Rectal smooth muscle tissue (tissue), 1 donor: ENCODE measurements around the gene OAS1.
"Not testable (repeated sequence)": the region's sequence is repeated elsewhere in the genome, so short reads cannot be mapped to it uniquely, and the experiment has no call there.

ENCODE experiments used
- H3K27ac ChIP-seq: one replicate; pipeline ENCODE4 v1.7.0; 2013; ENCODE audit warnings: low read depth, low read length, inconsistent platforms
- H3K27me3 ChIP-seq: one replicate; pipeline ENCODE4 v1.7.0; 2013; ENCODE audit warnings: low read length; ENCODE audit not compliant: control insufficient read depth, insufficient read depth
- H3K36me3 ChIP-seq: one replicate; pipeline ENCODE4 v1.7.0; 2013; ENCODE audit warnings: low read length; ENCODE audit not compliant: control insufficient read depth, insufficient read depth
- H3K4me1 ChIP-seq: one replicate; pipeline ENCODE4 v1.7.0; 2013; ENCODE audit warnings: low read length; ENCODE audit not compliant: control insufficient read depth, insufficient read depth
- H3K4me3 ChIP-seq: one replicate; pipeline ENCODE4 v1.7.0; 2013; ENCODE audit warnings: low read length
- H3K9ac ChIP-seq: one replicate; pipeline ENCODE4 v1.7.0; 2013; ENCODE audit warnings: low read length

OAS1 gene

DNA sequence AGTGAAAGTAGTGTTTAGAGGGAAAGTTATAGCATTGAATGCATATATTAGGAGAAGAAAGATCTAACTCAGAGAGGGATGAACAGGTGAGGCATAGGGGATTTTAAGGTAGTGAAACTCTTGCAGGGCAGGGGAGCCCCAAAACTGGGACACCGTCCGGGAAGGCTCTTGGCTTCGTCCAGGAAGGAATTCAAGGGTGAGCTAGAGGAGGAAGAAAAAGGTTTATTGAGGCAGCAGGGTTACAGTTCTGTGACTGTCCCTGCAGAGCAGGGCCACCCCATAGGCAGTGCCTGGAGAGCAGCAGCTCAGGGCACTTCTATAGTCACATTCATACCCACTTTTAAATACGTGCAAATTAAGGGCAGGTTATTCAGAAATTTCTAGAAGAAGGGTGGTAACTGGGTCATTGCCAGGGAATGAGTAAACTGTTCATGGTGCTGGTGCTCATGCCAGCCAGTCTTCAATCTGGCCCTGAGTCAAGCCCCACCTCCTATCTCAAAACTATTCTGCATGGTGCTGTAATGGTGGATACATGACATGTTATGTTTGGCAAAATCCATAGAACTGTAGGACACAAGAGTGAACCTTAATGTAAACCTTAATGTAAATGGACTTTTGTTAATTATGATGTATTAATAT, 1.2 kb upstream of the OAS1 start:
- no peak overlapping the region for H3K27ac ChIP-seq
- H3K4me3 ChIP-seq, result peak overlapping the region; percentile 9

DNA sequence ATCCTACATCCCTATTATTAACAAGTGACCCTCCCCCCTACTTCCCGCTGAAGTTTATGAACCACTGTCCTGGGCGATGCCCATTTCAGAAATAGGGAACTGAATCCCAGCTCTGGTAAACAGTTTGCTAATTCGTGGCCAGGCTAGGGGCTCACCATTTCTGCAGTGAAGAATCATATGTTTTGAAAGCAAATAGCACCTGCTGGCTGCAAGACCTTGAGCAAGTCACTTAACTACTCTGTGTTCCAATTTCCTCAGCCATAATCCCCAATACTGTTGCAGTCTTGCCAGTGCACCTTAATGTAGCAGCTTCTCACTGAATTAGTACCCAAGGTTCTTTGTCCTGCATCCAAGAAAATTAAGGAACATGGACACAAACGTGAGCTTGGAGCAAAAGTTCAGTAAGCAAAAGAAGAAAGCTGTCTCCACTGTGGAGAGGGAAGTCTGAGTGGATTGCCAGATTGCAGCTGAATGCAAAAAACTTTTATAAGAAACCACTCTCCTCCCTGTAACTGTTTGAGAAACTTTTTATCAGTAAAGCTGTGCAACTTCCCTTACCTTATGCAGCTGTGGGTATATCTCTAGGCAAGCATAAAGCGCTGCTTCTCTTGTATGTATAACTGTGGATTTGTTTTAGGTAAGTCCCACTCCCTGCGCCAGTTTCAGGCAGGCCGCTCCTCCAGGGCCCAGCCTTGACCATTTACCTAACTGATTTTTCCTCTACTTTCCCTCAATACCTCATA, 824 bp downstream of the OAS1 start:
- no peaks in the 10 kb centered on the region for H3K27me3 ChIP-seq
- H3K4me1 ChIP-seq, result peaks cover 6% of the 10 kb centered on the region
- peak overlapping the region; percentile 91 for H3K4me3 ChIP-seq
- H3K36me3 ChIP-seq, result peaks cover 5% of the 10 kb centered on the region
- no peak overlapping the region for H3K9ac ChIP-seq
- peak overlapping the region; percentile 67 for H3K27ac ChIP-seq

More for the DNA sequence above, 1.2 kb upstream of the OAS1 start:
- Histone ChIP-seq H3K4me1 (peaks cover 6% of the 10 kb centered on the region), H3K36me3 (peaks cover 2% of the 10 kb centered on the region), H3K9ac (no peak overlapping the region), H3K27me3 (no peaks in the 10 kb centered on the region)

DNA sequence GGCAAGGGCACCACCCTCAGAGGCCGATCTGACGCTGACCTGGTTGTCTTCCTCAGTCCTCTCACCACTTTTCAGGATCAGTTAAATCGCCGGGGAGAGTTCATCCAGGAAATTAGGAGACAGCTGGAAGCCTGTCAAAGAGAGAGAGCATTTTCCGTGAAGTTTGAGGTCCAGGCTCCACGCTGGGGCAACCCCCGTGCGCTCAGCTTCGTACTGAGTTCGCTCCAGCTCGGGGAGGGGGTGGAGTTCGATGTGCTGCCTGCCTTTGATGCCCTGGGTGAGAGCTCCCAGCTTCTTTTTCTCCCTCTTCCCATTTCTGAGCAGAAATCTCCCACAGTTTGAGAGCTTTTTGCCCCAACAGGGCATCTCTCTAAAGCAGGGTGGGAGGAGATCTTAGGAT, 1.8 kb downstream of the OAS1 start:
- Histone ChIP-seq H3K27me3 (no peaks in the 10 kb centered on the region), H3K36me3 (peaks cover 5% of the 10 kb centered on the region), H3K27ac (no peak overlapping the region), H3K4me1 (peaks cover 6% of the 10 kb centered on the region), H3K9ac (no peak overlapping the region), H3K4me3 (peak overlapping the region; percentile 91)

DNA sequence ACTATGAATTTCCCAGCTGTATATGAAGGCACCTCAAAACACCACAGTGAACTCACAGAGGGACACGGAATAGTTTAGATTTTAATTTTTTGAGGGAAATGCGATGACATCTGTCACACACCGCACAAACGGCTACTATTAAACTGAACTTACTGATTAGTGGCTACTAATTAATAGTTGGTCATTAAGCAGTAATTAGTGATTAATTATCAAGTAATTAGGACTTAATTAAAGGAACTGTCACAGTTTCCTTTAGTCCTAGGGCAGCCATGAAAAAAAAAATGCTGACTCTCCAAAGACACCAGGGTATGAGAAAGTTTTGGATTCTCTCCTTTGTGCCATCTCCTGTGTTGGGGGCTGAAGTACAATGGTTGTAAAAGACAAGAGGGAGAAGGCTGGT, 2.9 kb downstream of the OAS1 start:
- Histone ChIP-seq H3K4me1 (peaks cover 6% of the 10 kb centered on the region), H3K27ac (no peak overlapping the region), H3K27me3 (no peaks in the 10 kb centered on the region), H3K4me3 (no peak overlapping the region), H3K36me3 (peaks cover 5% of the 10 kb centered on the region), H3K9ac (no peak overlapping the region)

DNA sequence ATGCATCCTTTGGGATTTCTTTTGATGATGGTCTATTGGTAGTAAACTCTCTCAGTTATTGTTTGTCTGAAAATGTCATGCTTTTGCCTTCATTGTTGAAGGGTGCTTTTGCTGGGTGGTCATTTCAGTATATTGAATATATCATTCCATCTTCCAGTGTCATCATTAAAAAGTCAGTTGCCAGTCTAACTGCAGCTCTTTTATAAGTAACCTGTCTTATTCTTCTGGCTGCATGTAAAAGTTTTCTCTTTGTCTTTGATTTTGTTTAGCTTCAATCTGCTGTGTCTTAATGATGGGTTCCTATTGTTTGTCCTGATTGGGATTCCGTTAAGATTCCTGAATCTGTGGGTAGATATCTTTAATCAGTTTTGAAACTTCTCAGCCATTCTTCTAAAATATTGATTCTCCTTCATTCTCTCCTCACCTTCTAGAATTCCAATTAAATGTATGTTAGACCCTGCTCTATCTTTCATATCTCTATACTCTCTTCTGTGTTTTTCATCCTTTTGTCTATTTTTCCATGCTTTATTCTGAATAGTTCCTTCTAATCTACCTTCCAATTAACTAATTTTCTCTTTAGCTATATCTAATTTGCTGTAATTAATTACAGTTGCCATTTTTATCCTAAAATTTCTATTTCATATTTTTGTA, 6.4 kb downstream of the OAS1 start:
- H3K27me3 ChIP-seq, result no peaks in the 10 kb centered on the region
- H3K9ac ChIP-seq, result no peak overlapping the region
- H3K4me3 ChIP-seq, result no peak overlapping the region
- no peak overlapping the region for H3K27ac ChIP-seq
- H3K36me3 ChIP-seq, result peaks cover 9% of the 10 kb centered on the region
- H3K4me1 ChIP-seq, result no peaks in the 10 kb centered on the region

DNA sequence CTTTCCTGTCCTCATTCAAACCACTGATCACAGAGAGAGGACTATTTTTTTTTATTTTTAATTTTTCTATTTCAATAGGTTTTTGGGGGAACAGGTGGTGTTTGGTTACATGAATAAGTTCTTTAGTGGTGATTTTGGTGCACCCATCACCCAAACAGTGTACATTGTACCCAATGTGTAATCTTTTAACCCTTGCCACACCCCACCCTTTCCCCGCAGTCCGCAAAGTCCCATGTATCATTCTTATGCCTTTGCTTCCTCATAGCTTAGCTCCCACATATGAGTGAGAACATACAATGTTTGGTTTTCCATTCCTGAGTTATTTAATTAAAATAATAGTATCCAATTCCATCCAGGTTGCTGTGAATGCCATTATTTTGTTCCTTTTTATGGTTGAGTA, 7.1 kb downstream of the OAS1 start:
- H3K4me3 ChIP-seq, H3K27ac ChIP-seq, H3K36me3 ChIP-seq, H3K4me1 ChIP-seq, H3K9ac ChIP-seq, H3K27me3 ChIP-seq: not testable (repeated sequence)

DNA sequence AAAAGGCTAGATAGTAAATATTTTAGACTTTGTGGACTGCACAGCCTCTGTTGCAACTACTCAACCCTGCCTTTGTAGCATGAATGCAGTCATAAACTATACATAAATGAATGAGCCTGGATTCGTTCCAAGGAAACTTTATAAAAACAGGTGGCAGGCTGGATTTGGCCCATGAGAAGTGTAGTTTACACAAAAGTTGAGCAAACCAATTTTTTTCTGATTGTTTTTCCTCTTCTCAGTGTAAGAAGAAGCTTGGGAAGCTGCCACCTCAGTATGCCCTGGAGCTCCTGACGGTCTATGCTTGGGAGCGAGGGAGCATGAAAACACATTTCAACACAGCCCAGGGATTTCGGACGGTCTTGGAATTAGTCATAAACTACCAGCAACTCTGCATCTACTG, 9.5 kb downstream of the OAS1 start:
- Histone ChIP-seq H3K4me1 (no peaks in the 10 kb centered on the region), H3K4me3 (no peak overlapping the region), H3K27me3 (no peaks in the 10 kb centered on the region), H3K36me3 (peaks cover 13% of the 10 kb centered on the region), H3K9ac (no peak overlapping the region), H3K27ac (no peak overlapping the region)

DNA sequence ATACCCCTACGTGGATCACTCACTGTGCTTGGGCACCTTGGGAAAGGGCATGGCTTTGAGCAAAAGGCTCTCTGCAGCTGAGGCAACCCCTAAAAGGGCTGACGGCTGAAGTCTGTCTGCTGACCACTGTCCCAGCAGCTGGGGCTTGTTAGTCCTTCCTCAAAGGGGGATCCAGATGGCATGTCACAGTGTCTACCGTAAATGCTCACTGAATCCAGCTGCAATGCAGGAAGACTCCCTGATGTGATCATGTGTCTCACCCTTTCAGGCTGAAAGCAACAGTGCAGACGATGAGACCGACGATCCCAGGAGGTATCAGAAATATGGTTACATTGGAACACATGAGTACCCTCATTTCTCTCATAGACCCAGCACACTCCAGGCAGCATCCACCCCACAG, 12.4 kb downstream of the OAS1 start:
- H3K4me1 ChIP-seq, result no peaks in the 10 kb centered on the region
- H3K4me3 ChIP-seq, result no peak overlapping the region
- no peak overlapping the region for H3K9ac ChIP-seq
- no peak overlapping the region for H3K27ac ChIP-seq
- no peaks in the 10 kb centered on the region for H3K27me3 ChIP-seq
- peaks cover 10% of the 10 kb centered on the region for H3K36me3 ChIP-seq

DNA sequence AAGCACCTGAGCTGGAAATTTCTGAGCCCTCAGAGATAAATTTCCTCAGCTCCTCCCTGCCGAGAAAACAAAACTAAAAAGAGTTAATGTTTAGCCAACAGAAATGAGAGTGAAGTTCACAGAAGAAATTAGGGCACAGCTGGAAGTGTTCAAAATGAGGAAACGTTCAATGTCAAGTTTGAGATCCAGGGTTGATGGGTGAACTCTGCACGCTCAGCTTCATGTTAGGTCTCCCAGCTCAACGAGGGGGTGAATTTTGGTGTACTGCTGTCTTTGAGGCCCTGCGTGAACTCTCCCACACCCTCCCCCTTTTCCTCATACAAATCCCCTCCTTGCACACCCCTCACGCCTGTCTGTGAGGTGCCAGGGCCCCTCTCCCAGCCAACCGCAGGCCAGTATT, 18.2 kb downstream of the OAS1 start:
- Histone ChIP-seq H3K4me3 (no peak overlapping the region), H3K9ac (no peak overlapping the region), H3K4me1 (no peaks in the 10 kb centered on the region), H3K27ac (no peak overlapping the region), H3K36me3 (no peaks in the 10 kb centered on the region), H3K27me3 (no peaks in the 10 kb centered on the region)

DNA sequence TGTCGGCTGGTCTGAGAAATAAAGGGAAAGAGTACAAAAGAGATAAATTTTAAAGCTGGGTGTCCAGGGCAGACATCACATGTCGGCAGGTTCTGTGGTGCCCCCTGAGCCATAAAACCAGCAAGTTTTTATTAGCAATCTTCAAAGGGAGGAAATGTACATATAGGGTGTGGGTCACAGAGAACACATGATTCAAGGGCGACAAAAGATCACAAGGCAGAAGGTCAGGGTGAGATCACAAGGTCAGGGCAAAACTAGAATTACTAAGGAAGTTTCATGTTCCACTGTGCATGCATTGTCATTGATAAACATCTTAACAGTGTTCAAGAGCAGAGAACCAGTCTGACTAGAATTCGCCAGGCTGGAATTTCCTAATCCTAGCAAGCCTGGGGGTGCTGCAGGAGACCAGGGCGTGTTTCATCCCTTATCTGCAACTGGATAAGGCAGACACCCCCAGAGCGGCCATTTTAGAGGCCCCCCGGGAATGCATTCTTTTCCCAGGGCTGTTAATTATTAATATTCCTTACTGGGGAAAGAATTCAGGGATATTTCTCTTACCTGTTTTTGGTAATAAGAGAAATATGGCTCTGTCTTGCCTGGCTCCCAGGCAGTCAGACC, 19.8 kb downstream of the OAS1 start:
- H3K27ac ChIP-seq, H3K36me3 ChIP-seq, H3K27me3 ChIP-seq, H3K9ac ChIP-seq, H3K4me1 ChIP-seq, H3K4me3 ChIP-seq: not testable (repeated sequence)

DNA sequence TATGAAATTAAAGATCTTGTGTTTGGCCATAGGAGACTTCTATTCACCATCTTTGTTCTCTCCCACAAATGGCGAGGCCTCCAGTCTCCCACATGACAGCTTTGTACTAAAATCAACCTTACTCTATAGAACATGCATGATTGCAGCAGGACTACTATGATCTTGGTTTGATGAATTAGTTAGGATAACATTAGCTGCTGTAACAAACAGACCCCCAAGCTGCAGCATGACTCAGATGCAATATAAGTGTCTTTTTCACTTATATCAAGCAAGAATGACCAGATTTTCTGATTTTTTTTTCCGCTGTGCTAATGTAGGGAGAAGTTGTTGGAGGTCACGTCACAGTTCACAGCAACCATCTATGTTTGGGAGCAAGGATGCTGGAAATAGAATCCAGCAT, 20.7 kb downstream of the OAS1 start:
- Histone ChIP-seq H3K9ac (no peak overlapping the region), H3K36me3 (no peaks in the 10 kb centered on the region), H3K4me3 (no peak overlapping the region), H3K4me1 (no peaks in the 10 kb centered on the region), H3K27me3 (no peaks in the 10 kb centered on the region), H3K27ac (no peak overlapping the region)

DNA sequence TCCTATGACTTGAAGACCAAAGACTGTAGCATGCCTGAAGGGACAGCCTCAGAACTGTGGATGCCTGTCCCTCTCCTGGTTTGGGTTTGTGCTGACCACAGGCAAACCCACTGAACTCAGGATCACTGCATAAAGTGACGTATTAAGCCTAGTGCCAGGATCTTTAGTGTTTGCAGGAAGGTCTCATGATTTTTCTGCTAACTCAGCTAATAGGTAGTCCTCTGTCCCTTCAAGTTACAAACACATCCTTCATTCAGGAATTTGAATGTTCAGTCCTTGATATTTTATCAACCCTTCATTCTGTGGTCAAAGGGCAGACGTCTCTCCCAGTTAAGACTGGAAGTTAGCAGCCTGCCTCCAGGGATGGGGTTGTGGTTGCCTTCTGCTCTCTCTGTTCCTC, 21.2 kb downstream of the OAS1 start:
- Histone ChIP-seq H3K27me3 (no peaks in the 10 kb centered on the region), H3K9ac (no peak overlapping the region), H3K4me1 (no peaks in the 10 kb centered on the region), H3K4me3 (no peak overlapping the region), H3K27ac (no peak overlapping the region), H3K36me3 (no peaks in the 10 kb centered on the region)
